Large intestine (tissue), 3 donors: ENCODE results near the gene LRMDA. TPM values are rescaled to one million over a fixed set of nuclear protein-coding genes. Genes with fewer than 3 reads are reported as not detected.

Experiments
- DNase-seq, 2 donors: peaks; one replicate each; pipeline versions ENCODE4 v3.0.0 to v3.0.0-alpha.2; 2013
- H3K27ac ChIP-seq: one replicate; pipeline ENCODE4 v1.5.1; 2013; ENCODE audit warnings: low read length
- H3K27me3 ChIP-seq: 2 replicates; pipeline ENCODE4 v1.6.1; 2013; ENCODE audit warnings: low read length; ENCODE audit not compliant: control insufficient read depth, insufficient read depth
- H3K36me3 ChIP-seq: 2 replicates; pipeline ENCODE4 v1.6.1; 2013; ENCODE audit warnings: low read length; ENCODE audit not compliant: control insufficient read depth, insufficient read depth
- H3K4me1 ChIP-seq: one replicate; pipeline ENCODE4 v1.6.1; 2013; ENCODE audit warnings: low read length; ENCODE audit not compliant: control insufficient read depth, insufficient read depth
- H3K4me3 ChIP-seq: one replicate; pipeline ENCODE4 v1.5.1; 2013; ENCODE audit warnings: low read length
- H3K9me3 ChIP-seq: one replicate; pipeline ENCODE4 v1.6.1; 2013; ENCODE audit warnings: mild to moderate bottlenecking, low read depth, low read length, moderate library complexity; ENCODE audit not compliant: control insufficient read depth
- WGBS: methylation state at CpG from one replicate; pipeline ENCODE4 v1.1.5; 2013; ENCODE audit warnings: low lambda C conversion rate; ENCODE audit not compliant: insufficient coverage; 5-methylcytosine and 5-hydroxymethylcytosine counted together
- polyA plus RNA-seq: library from polyadenylated mRNA; unstranded; fragments of 120-200 nt; gene quantifications from one replicate; pipeline ENCODE4 v1.2.1, GENCODE V29; 2013

Gene LRMDA
- polyA plus RNA-seq, 1 donor = 5.3 TPM

DNA sequence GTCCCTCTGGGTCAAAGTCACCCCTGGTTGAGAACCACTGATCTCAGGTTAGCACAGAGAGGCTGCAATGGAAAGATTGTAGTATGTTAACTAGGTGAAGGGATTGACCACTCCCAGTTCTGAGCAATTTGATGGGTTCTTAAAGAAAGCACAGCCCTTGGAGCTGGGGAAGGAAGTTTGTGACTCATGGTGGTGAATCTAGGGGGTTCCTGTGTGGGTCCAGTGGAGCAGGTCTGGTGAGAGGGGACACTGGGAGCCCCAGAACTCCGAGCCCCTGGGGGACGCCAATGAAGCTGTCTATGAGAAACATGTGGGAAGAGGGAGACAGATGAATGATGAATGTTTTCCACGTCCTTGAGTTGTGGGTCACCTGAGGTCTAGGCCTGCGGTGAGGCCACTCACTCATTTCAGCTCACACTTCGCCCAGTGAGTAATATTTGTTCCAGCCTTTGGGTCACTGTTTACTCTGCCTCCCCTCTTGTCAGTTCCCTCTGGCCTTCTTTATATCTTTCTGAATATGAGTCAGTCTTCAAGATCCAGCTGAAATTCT lies 341.9 kb downstream of the LRMDA start:
- H3K9me3 ChIP-seq = no peaks in the 10 kb centered on the region
- no CpG with 5 or more reads among the region's 5 CpGs for WGBS
- peaks cover 11% of the 10 kb centered on the region for H3K4me1 ChIP-seq
- no peaks in the 10 kb centered on the region for H3K36me3 ChIP-seq
- H3K4me3 ChIP-seq = no peak overlapping the region
- no peaks in the 10 kb centered on the region for H3K27me3 ChIP-seq
- H3K27ac ChIP-seq = no peak overlapping the region
- DNase-seq = no peak

DNA sequence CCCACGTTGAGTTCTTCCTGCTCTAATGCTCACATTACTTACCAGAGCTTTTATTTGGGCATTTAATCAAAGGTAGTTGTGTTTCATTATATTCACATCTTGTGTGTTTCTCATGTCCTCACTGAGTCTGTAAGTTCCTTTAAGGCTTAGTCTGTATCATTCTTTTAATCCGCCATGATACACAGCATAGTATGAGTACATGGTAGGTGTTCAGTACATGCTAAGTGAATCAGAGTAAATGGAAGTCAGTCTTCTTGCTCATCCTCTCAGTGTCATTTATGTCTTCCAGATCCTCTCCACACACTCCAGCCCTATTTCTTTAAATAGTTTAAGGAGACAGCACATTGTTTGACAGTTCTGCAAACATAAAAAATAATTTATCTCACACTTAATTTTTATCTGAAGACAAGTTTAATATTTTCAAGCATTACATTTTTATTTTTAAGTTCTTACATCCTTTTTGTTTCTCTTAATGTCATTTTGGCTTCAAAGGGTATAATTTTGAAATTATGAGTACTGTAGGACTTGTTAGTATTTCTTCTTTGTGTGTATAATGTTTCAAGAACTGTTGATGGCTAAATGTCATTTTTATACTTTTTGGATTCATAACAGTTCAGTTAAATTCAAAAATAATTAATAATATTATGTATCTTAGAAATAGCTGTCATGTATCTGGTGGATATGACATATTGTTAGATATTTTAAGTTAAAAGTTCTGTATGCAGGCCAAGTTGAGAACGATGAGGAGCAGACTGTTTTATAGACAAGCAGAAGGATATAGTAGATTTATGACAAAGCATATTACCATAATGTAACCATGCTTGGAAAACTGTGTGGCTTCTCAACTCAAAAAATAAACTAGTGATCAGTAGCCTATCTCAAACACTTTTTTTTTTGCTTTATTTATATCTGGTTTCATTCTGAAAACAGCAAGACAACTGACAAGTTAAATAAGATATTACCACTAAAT lies 342.7 kb downstream of the LRMDA start:
- 100% methylated on average over 1 of the region's 3 CpGs for WGBS
- peaks cover 11% of the 10 kb centered on the region for H3K4me1 ChIP-seq
- H3K9me3 ChIP-seq = no peaks in the 10 kb centered on the region
- H3K4me3 ChIP-seq = no peak overlapping the region
- no peaks in the 10 kb centered on the region for H3K27me3 ChIP-seq
- no peaks in the 10 kb centered on the region for H3K36me3 ChIP-seq
- H3K27ac ChIP-seq = no peak overlapping the region
- no peak for DNase-seq

GRCh38 chr10:75774783-75775490 lies 343.5 kb downstream of the LRMDA start:
- peaks cover 11% of the 10 kb centered on the region for H3K4me1 ChIP-seq
- WGBS = 100% methylated on average over 2 of the region's 6 CpGs
- no peak for DNase-seq
- H3K36me3 ChIP-seq = no peaks in the 10 kb centered on the region
- H3K9me3 ChIP-seq = no peaks in the 10 kb centered on the region
- H3K27me3 ChIP-seq = no peaks in the 10 kb centered on the region
- no peak overlapping the region for H3K27ac ChIP-seq
- no peak overlapping the region for H3K4me3 ChIP-seq

DNA sequence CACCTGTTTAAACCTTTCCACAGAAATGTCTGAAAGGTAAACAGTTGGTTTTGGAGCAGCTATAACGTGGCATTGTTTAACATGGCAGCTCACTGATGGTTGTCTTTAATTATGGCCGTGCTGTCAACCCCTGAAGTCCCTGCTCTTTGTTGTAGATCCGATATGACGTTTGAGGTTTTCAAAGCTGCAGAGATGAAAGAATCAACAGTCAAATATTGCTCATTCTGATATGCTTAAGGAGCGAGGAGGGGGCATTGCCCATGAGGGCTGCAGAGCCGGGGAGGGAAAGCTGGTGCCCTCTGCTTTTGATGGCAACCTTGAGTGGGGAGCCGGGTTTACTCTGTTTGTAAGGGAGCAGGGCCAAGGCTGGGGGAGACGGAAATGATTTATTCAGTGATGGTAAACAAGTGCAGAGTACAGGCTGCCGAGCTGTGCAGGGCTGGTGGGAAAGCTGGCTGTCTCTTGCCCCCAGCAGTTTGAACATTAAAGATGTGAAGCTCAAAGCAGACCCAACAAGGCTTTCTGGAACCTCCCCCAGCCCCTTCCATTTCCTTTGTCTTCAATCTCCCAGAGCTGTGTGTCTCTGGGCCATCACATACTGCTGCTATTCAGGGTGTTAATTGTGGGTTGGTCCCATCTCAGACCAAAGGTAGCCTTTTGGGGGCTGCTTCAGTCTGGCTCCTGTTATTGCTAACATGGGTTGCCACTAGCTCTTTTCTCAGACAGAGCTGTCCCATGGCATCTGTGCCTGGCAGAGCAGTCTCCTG lies 345.5 kb downstream of the LRMDA start:
- Histone ChIP-seq H3K36me3 (no peaks in the 10 kb centered on the region), H3K27ac (no peak overlapping the region), H3K4me1 (peaks cover 11% of the 10 kb centered on the region), H3K4me3 (no peak overlapping the region), H3K9me3 (no peaks in the 10 kb centered on the region), H3K27me3 (no peaks in the 10 kb centered on the region)
- DNase-seq = peak in 1 of 2 donors; percentile 32
- WGBS = no CpG with 5 or more reads among the region's 9 CpGs

DNA sequence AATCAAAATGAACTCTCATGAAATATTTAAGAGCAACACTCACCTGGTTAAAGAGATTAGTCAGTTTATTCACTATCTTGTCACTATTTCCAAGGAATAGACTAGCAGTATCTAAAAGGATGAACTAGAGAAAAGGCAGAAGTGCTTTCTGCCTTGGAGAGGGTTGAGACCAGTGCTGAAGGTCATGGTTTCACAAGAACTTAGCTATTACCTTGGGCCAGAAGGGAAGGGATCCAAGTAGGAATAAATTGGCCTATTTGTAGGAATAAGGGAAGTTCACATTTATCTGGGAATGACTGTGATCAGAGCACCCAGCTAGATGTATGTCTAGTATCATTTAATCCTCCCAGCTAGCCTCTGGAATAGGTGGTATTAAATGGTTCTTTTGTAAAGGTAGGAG lies 347.2 kb downstream of the LRMDA start:
- H3K4me1 ChIP-seq = peaks cover 11% of the 10 kb centered on the region
- no peak for DNase-seq
- H3K36me3 ChIP-seq = no peaks in the 10 kb centered on the region
- H3K27ac ChIP-seq = no peak overlapping the region
- no peaks in the 10 kb centered on the region for H3K27me3 ChIP-seq
- no peak overlapping the region for H3K4me3 ChIP-seq
- H3K9me3 ChIP-seq = no peaks in the 10 kb centered on the region

GRCh38 chr10:75779276-75779675 lies 347.9 kb downstream of the LRMDA start:
- Histone ChIP-seq H3K36me3 (no peaks in the 10 kb centered on the region), H3K9me3 (no peaks in the 10 kb centered on the region), H3K27ac (no peak overlapping the region), H3K4me1 (peaks cover 11% of the 10 kb centered on the region), H3K4me3 (no peak overlapping the region), H3K27me3 (no peaks in the 10 kb centered on the region)
- no peak for DNase-seq
- WGBS = no CpG with 5 or more reads among the region's 1 CpG

- H3K27ac ChIP-seq = no peak overlapping the region
- 90% methylated on average over 2 of the region's 18 CpGs for WGBS
- no peak overlapping the region for H3K4me3 ChIP-seq
- DNase-seq = no peak
- H3K9me3 ChIP-seq = no peaks in the 10 kb centered on the region
- no peaks in the 10 kb centered on the region for H3K4me1 ChIP-seq
- no peaks in the 10 kb centered on the region for H3K36me3 ChIP-seq
- H3K27me3 ChIP-seq = no peaks in the 10 kb centered on the region
Measured at GRCh38 chr10:75782463-75783248, 351.2 kb downstream of the LRMDA start.

DNA sequence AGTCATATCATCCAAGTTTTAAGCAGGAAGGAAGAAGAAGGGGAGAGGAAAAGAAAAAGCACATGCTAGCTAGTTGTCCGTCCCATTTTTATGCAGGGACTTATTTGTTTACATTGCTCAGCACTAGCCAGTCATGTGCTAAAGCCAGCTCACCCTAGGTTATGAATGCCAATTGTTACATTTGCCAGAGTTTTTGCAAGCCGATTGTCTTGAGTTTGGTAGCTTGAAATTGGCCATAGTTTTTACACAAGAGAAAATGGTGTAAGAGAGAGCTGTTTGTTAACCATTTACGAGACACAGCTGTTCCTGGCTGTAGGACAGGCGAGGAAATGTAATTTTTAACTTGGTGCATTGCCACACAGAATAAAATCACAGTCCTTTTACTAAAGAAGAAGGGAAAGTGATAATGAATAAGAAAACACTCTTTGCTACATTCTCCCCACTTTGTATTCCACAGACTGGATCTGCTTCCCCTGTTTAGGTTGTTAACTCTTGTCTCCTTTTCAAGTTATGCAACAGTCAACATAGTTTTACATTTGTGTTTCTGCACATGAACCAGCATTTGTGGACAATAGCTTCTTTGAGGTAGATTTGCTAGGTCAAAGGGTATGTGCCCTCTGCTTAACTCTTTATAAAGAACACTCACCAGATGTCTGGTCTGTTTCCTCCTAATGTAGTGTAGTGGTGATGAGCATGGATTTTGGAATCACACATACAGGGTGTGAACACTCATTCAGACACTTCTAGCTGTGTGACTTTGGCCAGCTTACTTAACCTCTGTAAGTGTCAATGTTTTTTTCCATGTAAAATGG lies 357.2 kb downstream of the LRMDA start:
- no peaks in the 10 kb centered on the region for H3K36me3 ChIP-seq
- DNase-seq = peak; percentile 44 to 71
- H3K27ac ChIP-seq = peak overlapping the region; percentile 33
- H3K9me3 ChIP-seq = no peaks in the 10 kb centered on the region
- H3K4me3 ChIP-seq = no peak overlapping the region
- 0% methylated on average over 2 of the region's 4 CpGs for WGBS
- H3K27me3 ChIP-seq = no peaks in the 10 kb centered on the region
- peaks cover 13% of the 10 kb centered on the region for H3K4me1 ChIP-seq

GRCh38 chr10:75793848-75794247 lies 362.4 kb downstream of the LRMDA start:
- Histone ChIP-seq H3K4me3 (no peak overlapping the region), H3K36me3 (no peaks in the 10 kb centered on the region), H3K27me3 (no peaks in the 10 kb centered on the region), H3K9me3 (peaks cover 7% of the 10 kb centered on the region), H3K4me1 (peaks cover 5% of the 10 kb centered on the region), H3K27ac (no peak overlapping the region)
- no CpG with 5 or more reads among the region's 1 CpG for WGBS
- DNase-seq = no peak
